Common myeloid progenitor, CD34-positive (primary cell): ENCODE data around the gene DGUOK.

Experiments used
- CTCF ChIA-PET: fragments of 350-600 bp; sonication (Branson Sonifier 250); formaldehyde crosslinking; loops from one replicate; lab custom pipeline; 2021; ENCODE audit warnings: antibody characterized with exemption; lab: Charles Lee
- POLR2A ChIA-PET: fragments of 350-600 bp; sonication (Branson Sonifier 250); formaldehyde crosslinking; loops from one replicate; lab custom pipeline; 2021; ENCODE audit warnings: antibody characterized with exemption; lab: Charles Lee
- DNase-seq, 3 donors: peaks; one replicate each; pipeline versions ENCODE4 v3.0.0 to v3.0.0-alpha.2; 2013
- H3K27ac ChIP-seq, 2 experiments: 1 replicate in 1 of 2; 2 replicates in 1 of 2; pipeline ENCODE4 v1.7.0; 2013; ENCODE audit warnings: inconsistent platforms in 2 of 2, low read length in 2 of 2, mild to moderate bottlenecking in 2 of 2, low read depth in 1 of 2, moderate library complexity in 1 of 2; ENCODE audit not compliant: severe bottlenecking in 2 of 2, insufficient read depth in 1 of 2, poor library complexity in 1 of 2
- H3K27me3 ChIP-seq, 5 experiments: replicated peaks in 2 of 5; 1 replicate in 3 of 5; 2 replicates in 2 of 5; pipeline versions ENCODE4 v1.6.1 to v1.7.0; 2013; ENCODE audit warnings: low read length in 4 of 5, mild to moderate bottlenecking in 2 of 5, moderate library complexity in 2 of 5, inconsistent platforms in 1 of 5; ENCODE audit not compliant: insufficient read depth in 5 of 5, control insufficient read depth in 4 of 5
- H3K36me3 ChIP-seq, 4 experiments: 1 replicate in 2 of 4; 2 replicates in 2 of 4; pipeline versions ENCODE4 v1.6.1 to v1.7.0; 2013; ENCODE audit warnings: low read length in 3 of 4, control low read depth in 1 of 4, mild to moderate bottlenecking in 1 of 4; ENCODE audit not compliant: control insufficient read depth in 4 of 4, insufficient read depth in 4 of 4
- H3K4me1 ChIP-seq, 4 experiments: 1 replicate in 3 of 4; 2 replicates in 1 of 4; pipeline versions ENCODE4 v1.6.1 to v1.7.1; 2013; ENCODE audit warnings: low read length in 3 of 4, mild to moderate bottlenecking in 3 of 4, control low read depth in 1 of 4, inconsistent platforms in 1 of 4, moderate library complexity in 1 of 4; ENCODE audit not compliant: control insufficient read depth in 4 of 4, insufficient read depth in 4 of 4; ENCODE audit errors: control extremely low read depth in 1 of 4
- H3K4me3 ChIP-seq, 7 experiments: 1 replicate in 4 of 7; 2 replicates in 3 of 7; pipeline versions ENCODE4 v1.5.1 to v1.7.0; 2013; ENCODE audit warnings: mild to moderate bottlenecking in 7 of 7, low read length in 6 of 7, moderate library complexity in 6 of 7, inconsistent platforms in 2 of 7, low read depth in 2 of 7, control low read depth in 1 of 7; ENCODE audit not compliant: insufficient read depth in 4 of 7, control insufficient read depth in 1 of 7; ENCODE audit errors: extremely low read depth in 1 of 7
- H3K9me3 ChIP-seq, 5 experiments: 1 replicate in 4 of 5; 2 replicates in 1 of 5; pipeline versions ENCODE4 v1.6.1 to v1.7.1; 2013; ENCODE audit warnings: low read length in 4 of 5, mild to moderate bottlenecking in 2 of 5, inconsistent platforms in 1 of 5, low read depth in 1 of 5, moderate library complexity in 1 of 5; ENCODE audit not compliant: control insufficient read depth in 4 of 5, insufficient read depth in 2 of 5; ENCODE audit errors: control extremely low read depth in 1 of 5
- WGBS: methylation state at CpG from one replicate; pipeline ENCODE4 v1.1.5; 2013; ENCODE audit not compliant: insufficient coverage; 5-methylcytosine and 5-hydroxymethylcytosine counted together

The DGUOK gene

DNA sequence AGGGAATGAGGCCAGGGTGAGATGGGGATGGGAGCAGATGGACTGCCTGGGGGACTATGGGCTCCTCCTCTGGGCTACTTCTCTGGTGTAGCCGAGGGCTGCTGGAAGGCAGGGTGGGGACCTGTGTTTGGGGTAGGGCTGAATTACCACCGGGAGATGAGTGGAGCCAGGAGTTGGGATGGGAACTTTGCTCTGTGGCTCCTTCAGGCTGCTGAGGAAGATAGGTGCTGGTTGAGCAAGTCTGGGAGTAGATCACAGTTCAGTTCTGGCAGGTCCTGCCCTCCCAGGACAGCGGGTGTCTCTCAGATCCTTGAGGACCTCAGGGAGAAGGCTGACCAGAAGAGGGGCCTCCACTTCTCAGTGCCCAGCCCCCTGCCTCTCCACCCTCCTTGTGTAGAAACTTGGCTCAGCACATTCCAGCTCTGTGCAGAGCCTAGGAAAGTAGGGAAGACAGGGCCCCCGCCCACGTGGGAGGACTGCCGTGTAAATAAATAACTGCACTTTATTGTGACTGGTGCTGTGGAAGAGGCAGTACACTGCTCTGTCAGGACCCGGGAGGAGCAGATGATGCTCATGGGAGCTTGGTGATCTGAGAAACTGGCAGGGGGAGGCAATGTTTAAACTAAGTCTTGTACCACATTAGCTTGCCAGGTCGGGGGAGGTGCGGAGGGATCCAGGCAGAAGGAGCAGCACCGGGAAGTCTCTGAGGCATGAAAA, 73.4 kb downstream of the DGUOK start:
- ChIA-PET POLR2A (interaction anchor here (0.7 kb wide), 1 partner anchor 53 kb away, joined by 3 read pairs; no protein-coding TSS in a partner anchor), CTCF (interaction anchor here (0.9 to 1.9 kb wide), 6 partner anchors 12 to 120 kb away, joined by 3 to 14 read pairs (median 3); no protein-coding TSS in a partner anchor)
- Histone ChIP-seq H3K9me3 (no peaks in the 10 kb centered on the region), H3K27me3 (no peaks in the 10 kb centered on the region), H3K36me3 (peaks cover 0 to 35% (median 6%) of the 10 kb centered on the region in 4 experiments), H3K4me3 (no peak overlapping the region), H3K27ac (no peak overlapping the region), H3K4me1 (peaks cover 0 to 35% (median 20%) of the 10 kb centered on the region in 4 experiments)
- WGBS, result 83% methylated on average over 8 of the region's 10 CpGs
- DNase-seq, result no peak

GRCh38 chr2:74000666-74001065, 74.0 kb downstream of the DGUOK start:
- H3K4me1 ChIP-seq, result peaks cover 0 to 35% (median 20%) of the 10 kb centered on the region in 4 experiments
- CTCF ChIA-PET, result interaction anchor here (0.9 to 1.9 kb wide), 12 partner anchors 9 to 120 kb away, joined by 3 to 14 read pairs (median 4); no protein-coding TSS in a partner anchor
- no peak for DNase-seq
- 96% methylated on average over 4 of the region's 5 CpGs for WGBS
- H3K4me3 ChIP-seq, result no peak overlapping the region
- H3K27me3 ChIP-seq, result no peaks in the 10 kb centered on the region
- POLR2A ChIA-PET, result interaction anchor here (0.7 kb wide), 1 partner anchor 53 kb away, joined by 3 read pairs; no protein-coding TSS in a partner anchor
- H3K27ac ChIP-seq, result no peak overlapping the region
- H3K9me3 ChIP-seq, result no peaks in the 10 kb centered on the region
- peaks cover 0 to 38% (median 9%) of the 10 kb centered on the region in 4 experiments for H3K36me3 ChIP-seq

DNA sequence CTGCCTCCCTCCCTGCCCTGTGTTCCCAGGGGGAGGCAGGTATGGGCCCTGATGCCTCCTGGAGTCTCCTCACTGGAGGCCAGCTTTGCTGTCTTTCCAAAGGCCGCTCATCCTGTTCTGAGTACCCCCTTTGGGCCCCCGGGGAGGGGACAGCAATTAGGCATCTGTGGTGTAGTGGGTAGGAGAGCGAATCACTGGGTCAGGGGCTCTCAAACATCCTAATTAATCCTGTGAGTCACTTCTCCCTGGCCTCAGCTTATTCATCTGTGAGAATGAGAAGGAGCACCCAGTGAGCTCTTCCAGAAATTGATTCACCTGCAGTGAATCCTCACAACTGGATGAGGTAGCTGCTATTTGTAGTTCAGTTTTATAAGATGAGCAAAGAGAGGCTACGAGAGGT, 74.4 kb downstream of the DGUOK start:
- whole genome bisulfite sequencing, result no CpG with 5 or more reads among the region's 4 CpGs
- H3K9me3 ChIP-seq, result no peaks in the 10 kb centered on the region
- H3K27ac ChIP-seq, result no peak overlapping the region
- CTCF ChIA-PET, result interaction anchor here (0.8 to 1.9 kb wide), 9 partner anchors 9 to 149 kb away, joined by 3 to 14 read pairs (median 4); no protein-coding TSS in a partner anchor
- no peak for DNase-seq
- peaks cover 0 to 38% (median 11%) of the 10 kb centered on the region in 4 experiments for H3K36me3 ChIP-seq
- H3K4me3 ChIP-seq, result no peak overlapping the region
- H3K27me3 ChIP-seq, result no peaks in the 10 kb centered on the region
- H3K4me1 ChIP-seq, result peaks cover 0 to 35% (median 18%) of the 10 kb centered on the region in 4 experiments
- POLR2A ChIA-PET, result interaction anchor here (0.7 kb wide), 1 partner anchor 52 kb away, joined by 3 read pairs; no protein-coding TSS in a partner anchor

- H3K4me1 ChIP-seq, result peaks cover 0 to 32% (median 18%) of the 10 kb centered on the region in 4 experiments
Observed at GRCh38 chr2:74001781-74002504, 75.3 kb downstream of the DGUOK start.

GRCh38 chr2:74002505-74003421, 76.1 kb downstream of the DGUOK start:
- no peaks in the 10 kb centered on the region for H3K9me3 ChIP-seq
- H3K4me1 ChIP-seq, result peaks cover 0 to 26% (median 18%) of the 10 kb centered on the region in 4 experiments
- ChIA-PET CTCF (interaction anchor here (0.8 to 4.9 kb wide), 7 partner anchors 9 to 104 kb away, joined by 3 to 22 read pairs (median 4); no protein-coding TSS in a partner anchor), POLR2A (interaction anchor here (0.6 to 1.7 kb wide), 4 partner anchors 29 to 108 kb away, joined by 3 to 4 read pairs (median 3); partner anchors contain the start of gene DGUOK)
- H3K27me3 ChIP-seq, result no peaks in the 10 kb centered on the region
- no peak overlapping the region for H3K27ac ChIP-seq
- H3K36me3 ChIP-seq, result peaks cover 0 to 33% (median 11%) of the 10 kb centered on the region in 4 experiments
- peak overlapping the region; percentile 44 to 85 (median 65) for H3K4me3 ChIP-seq
- DNase-seq, result peak; percentile 69 to 85 (median 77)
- WGBS, result 6% methylated on average over 47 of the region's 68 CpGs

More at GRCh38 chr2:74001781-74002504, 75.3 kb downstream of the DGUOK start:
- ChIA-PET POLR2A (interaction anchor here (0.6 to 1.1 kb wide), 2 partner anchors 55 to 75 kb away, joined by 3 read pairs; partner anchors contain the start of gene DGUOK), CTCF (interaction anchor here (0.8 to 4.9 kb wide), 12 partner anchors 8 to 148 kb away, joined by 3 to 22 read pairs (median 4); no protein-coding TSS in a partner anchor)
- Histone ChIP-seq H3K27me3 (no peaks in the 10 kb centered on the region), H3K4me3 (peak overlapping the region in 6 of 7 experiments; percentile 47 to 85 (median 68)), H3K9me3 (no peaks in the 10 kb centered on the region), H3K27ac (no peak overlapping the region), H3K36me3 (peaks cover 0 to 36% (median 11%) of the 10 kb centered on the region in 4 experiments)
- no peak for DNase-seq
- WGBS, result 19% methylated on average over 18 of the region's 24 CpGs
